ENCODE measurements around the gene REV1. TPM values are rescaled to one million over a fixed set of nuclear protein-coding genes. Genes with fewer than 3 reads are reported as not detected.

Gene REV1
- polyA plus RNA-seq, 1 donor from 2014 or later, result 15.8 TPM

Other genes starting within 250 kb of the REV1 start
- gene LYG2, start 234.4 kb downstream of the REV1 start, polyA plus RNA-seq, result not detected
- gene LYG1, start 188.8 kb downstream of the REV1 start, polyA plus RNA-seq, result 0.48 TPM
- 48.2 TPM for gene TXNDC9, start 153.7 kb downstream of the REV1 start, polyA plus RNA-seq
- 13.8 TPM for gene EIF5B, start 152.6 kb downstream of the REV1 start, polyA plus RNA-seq